ENCODE results near the gene ROBO2.

DNA sequence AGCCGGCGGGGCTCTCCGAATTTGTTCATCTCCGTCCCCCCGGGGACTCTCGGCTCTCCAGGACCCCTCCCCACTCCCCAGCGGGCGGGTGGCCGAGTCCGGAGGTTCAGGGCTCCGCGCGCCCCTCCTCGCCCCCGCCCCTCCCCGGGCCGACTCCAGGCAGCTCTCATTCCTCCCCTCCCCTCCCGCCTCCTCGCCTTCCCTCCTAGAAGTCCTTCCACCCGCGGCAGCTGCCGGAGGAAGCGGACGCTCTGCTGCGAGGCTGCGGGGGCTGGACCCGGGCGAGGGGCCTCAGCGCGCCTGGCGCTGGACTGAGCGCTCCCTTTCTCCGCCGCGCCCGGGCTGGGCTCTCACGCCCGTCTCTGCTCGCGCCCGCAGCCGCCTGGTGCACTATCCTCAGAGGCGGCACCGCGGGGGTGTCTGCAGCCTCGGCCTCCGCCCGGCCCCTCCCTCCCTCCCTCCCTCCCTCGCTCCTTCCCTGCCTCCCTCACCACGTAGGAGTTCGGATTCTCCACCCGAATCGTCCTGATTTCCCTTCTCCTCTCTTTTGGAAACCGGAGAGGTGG lies at the start of gene ROBO2:
- TF ChIP-seq POLR2A (IDR thresholded peaks at IDR 0.05; ENCODE audit: borderline replicate concordance, extremely low read depth, insufficient read depth, insufficient read length), result no peak
- no peak for TF ChIP-seq TCF7L2 (IDR thresholded peaks at IDR 0.05; ENCODE audit: borderline replicate concordance, extremely low read depth, insufficient read depth, insufficient read length)
- TF ChIP-seq, protein P1, sequence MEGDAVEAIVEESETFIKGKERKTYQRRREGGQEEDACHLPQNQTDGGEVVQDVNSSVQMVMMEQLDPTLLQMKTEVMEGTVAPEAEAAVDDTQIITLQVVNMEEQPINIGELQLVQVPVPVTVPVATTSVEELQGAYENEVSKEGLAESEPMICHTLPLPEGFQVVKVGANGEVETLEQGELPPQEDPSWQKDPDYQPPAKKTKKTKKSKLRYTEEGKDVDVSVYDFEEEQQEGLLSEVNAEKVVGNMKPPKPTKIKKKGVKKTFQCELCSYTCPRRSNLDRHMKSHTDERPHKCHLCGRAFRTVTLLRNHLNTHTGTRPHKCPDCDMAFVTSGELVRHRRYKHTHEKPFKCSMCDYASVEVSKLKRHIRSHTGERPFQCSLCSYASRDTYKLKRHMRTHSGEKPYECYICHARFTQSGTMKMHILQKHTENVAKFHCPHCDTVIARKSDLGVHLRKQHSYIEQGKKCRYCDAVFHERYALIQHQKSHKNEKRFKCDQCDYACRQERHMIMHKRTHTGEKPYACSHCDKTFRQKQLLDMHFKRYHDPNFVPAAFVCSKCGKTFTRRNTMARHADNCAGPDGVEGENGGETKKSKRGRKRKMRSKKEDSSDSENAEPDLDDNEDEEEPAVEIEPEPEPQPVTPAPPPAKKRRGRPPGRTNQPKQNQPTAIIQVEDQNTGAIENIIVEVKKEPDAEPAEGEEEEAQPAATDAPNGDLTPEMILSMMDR (IDR thresholded peaks at IDR 0.05 in 2 of 3, conservative IDR thresholded peaks at IDR 0.05 in 1 of 3; ENCODE audit: borderline replicate concordance in 1 of 3, insufficient read depth in 1 of 3, low read depth in 2 of 3, low read length in 2 of 3), result no peak
- TF ChIP-seq, protein P2, sequence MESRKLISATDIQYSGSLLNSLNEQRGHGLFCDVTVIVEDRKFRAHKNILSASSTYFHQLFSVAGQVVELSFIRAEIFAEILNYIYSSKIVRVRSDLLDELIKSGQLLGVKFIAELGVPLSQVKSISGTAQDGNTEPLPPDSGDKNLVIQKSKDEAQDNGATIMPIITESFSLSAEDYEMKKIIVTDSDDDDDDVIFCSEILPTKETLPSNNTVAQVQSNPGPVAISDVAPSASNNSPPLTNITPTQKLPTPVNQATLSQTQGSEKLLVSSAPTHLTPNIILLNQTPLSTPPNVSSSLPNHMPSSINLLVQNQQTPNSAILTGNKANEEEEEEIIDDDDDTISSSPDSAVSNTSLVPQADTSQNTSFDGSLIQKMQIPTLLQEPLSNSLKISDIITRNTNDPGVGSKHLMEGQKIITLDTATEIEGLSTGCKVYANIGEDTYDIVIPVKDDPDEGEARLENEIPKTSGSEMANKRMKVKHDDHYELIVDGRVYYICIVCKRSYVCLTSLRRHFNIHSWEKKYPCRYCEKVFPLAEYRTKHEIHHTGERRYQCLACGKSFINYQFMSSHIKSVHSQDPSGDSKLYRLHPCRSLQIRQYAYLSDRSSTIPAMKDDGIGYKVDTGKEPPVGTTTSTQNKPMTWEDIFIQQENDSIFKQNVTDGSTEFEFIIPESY (IDR thresholded peaks at IDR 0.05; ENCODE audit: extremely low read depth, insufficient replicate concordance, low read length), result no peak
- no peak for TF ChIP-seq YY1 (IDR thresholded peaks at IDR 0.05; ENCODE audit: extremely low read depth, insufficient replicate concordance, low read depth, low read length)
- no peak for TF ChIP-seq CEBPB (IDR thresholded peaks at IDR 0.05; ENCODE audit: low read depth)
- no peak for TF ChIP-seq POLR2AphosphoS5 (IDR thresholded peaks at IDR 0.05; ENCODE audit: low read depth, low read length)
- TF ChIP-seq EZH2phosphoT487 (IDR thresholded peaks at IDR 0.05; ENCODE audit: borderline replicate concordance), result no peak
- no peak for TF ChIP-seq EZH2 (IDR thresholded peaks at IDR 0.05)

Measured in HCT116 (cell line).